Type B pancreatic cell (in vitro differentiated cells): ENCODE results near the gene SLC6A9. TPM values are rescaled to one million over a fixed set of nuclear protein-coding genes. Genes with fewer than 3 reads are reported as not detected.

ENCODE experiments used
- DNase-seq: peaks from one replicate; pipeline ENCODE4 v3.0.0; 2021; ENCODE audit warnings: mixed read lengths; ENCODE audit not compliant: unreplicated experiment; ENCODE audit errors: extremely low spot score
- H3K27ac Mint-ChIP-seq: 2 replicates; pipeline ENCODE4 v1.8.0; 2021; ENCODE audit warnings: mild to moderate bottlenecking, mixed read lengths
- H3K27me3 Mint-ChIP-seq: 2 replicates; pipeline ENCODE4 v1.8.0; 2021; ENCODE audit warnings: mixed read lengths
- H3K36me3 Mint-ChIP-seq: 2 replicates; pipeline ENCODE4 v1.8.0; 2021; ENCODE audit warnings: mixed read lengths
- H3K4me1 Mint-ChIP-seq: one replicate; pipeline ENCODE4 v1.8.0; 2021; ENCODE audit warnings: mixed read lengths; ENCODE audit not compliant: unreplicated experiment
- H3K4me3 Mint-ChIP-seq: 2 replicates; pipeline ENCODE4 v1.8.0; 2021; ENCODE audit warnings: mild to moderate bottlenecking, mixed read lengths
- H3K9me3 Mint-ChIP-seq: 2 replicates; pipeline ENCODE4 v1.8.0; 2021; ENCODE audit warnings: mixed read lengths
- CTCF ChIP-seq: fragments of 200-600 bp; sonication (generic); conservative IDR thresholded peaks from 2 replicates; pipeline ENCODE4 v1.5.0; 2021; ENCODE audit warnings: antibody characterized with exemption, mild to moderate bottlenecking
- total RNA-seq: library from RNA; stranded (reverse); gene quantifications from 2 replicates; pipeline ENCODE4 v1.2.1, GENCODE V29; 2021; ENCODE audit warnings: low replicate concordance

The SLC6A9 gene
- total RNA-seq, 1 donor from 2014 or later = 21.0 TPM

GRCh38 chr1:43987159-43987902 lies 43.9 kb downstream of the SLC6A9 start:
- Mint-ChIP-seq H3K9me3 (no peaks in the 10 kb centered on the region), H3K4me1 (peaks cover 15% of the 10 kb centered on the region), H3K36me3 (peaks cover 14% of the 10 kb centered on the region), H3K27me3 (no peaks in the 10 kb centered on the region), H3K4me3 (no peak overlapping the region), H3K27ac (peak overlapping the region; percentile 15)
- no peak for DNase-seq
- no peak for TF ChIP-seq CTCF

- H3K27ac Mint-ChIP-seq = peak overlapping the region; percentile 40
- H3K9me3 Mint-ChIP-seq = no peaks in the 10 kb centered on the region
- no peak overlapping the region for H3K4me3 Mint-ChIP-seq
These were observed 44.5 kb downstream of the SLC6A9 start for GRCh38 chr1:43986712-43987111.

GRCh38 chr1:43985984-43986595 lies 45.2 kb downstream of the SLC6A9 start:
- H3K4me3 Mint-ChIP-seq = peak overlapping the region; percentile 34
- no peak for TF ChIP-seq CTCF

More at GRCh38 chr1:43986712-43987111, 44.5 kb downstream of the SLC6A9 start:
- peaks cover 14% of the 10 kb centered on the region for H3K36me3 Mint-ChIP-seq
- peaks cover 15% of the 10 kb centered on the region for H3K4me1 Mint-ChIP-seq
- no peak for TF ChIP-seq CTCF
- no peak for DNase-seq
- H3K27me3 Mint-ChIP-seq = no peaks in the 10 kb centered on the region

GRCh38 chr1:43984855-43985254 lies 46.4 kb downstream of the SLC6A9 start:
- peaks cover 19% of the 10 kb centered on the region for H3K36me3 Mint-ChIP-seq
- DNase-seq = no peak
- no peak overlapping the region for H3K27ac Mint-ChIP-seq
- peaks cover 25% of the 10 kb centered on the region for H3K4me1 Mint-ChIP-seq
- H3K4me3 Mint-ChIP-seq = no peak overlapping the region
- no peak for TF ChIP-seq CTCF
- no peaks in the 10 kb centered on the region for H3K9me3 Mint-ChIP-seq
- H3K27me3 Mint-ChIP-seq = no peaks in the 10 kb centered on the region

More at GRCh38 chr1:43985984-43986595, 45.2 kb downstream of the SLC6A9 start:
- peak overlapping the region; percentile 40 for H3K27ac Mint-ChIP-seq
- DNase-seq = no peak
- H3K27me3 Mint-ChIP-seq = no peaks in the 10 kb centered on the region
- H3K36me3 Mint-ChIP-seq = peaks cover 14% of the 10 kb centered on the region
- peaks cover 15% of the 10 kb centered on the region for H3K4me1 Mint-ChIP-seq
- no peaks in the 10 kb centered on the region for H3K9me3 Mint-ChIP-seq

GRCh38 chr1:43983253-43983899 lies 47.9 kb downstream of the SLC6A9 start:
- peak; percentile 65 for DNase-seq
- Mint-ChIP-seq H3K36me3 (peaks cover 23% of the 10 kb centered on the region), H3K4me3 (no peak overlapping the region), H3K27me3 (no peaks in the 10 kb centered on the region), H3K27ac (peak overlapping the region; percentile 23), H3K4me1 (peaks cover 29% of the 10 kb centered on the region), H3K9me3 (no peaks in the 10 kb centered on the region)
- TF ChIP-seq CTCF = no peak
